Liver (tissue), 3 donors: ENCODE results near the gene PLAC1.

Experiments used
- EGR1 ChIP-seq, 2 donors: IDR thresholded peaks; 2 replicates each; pipeline ENCODE4 v1.6.1; 2016 to 2018; ENCODE audit warnings: antibody characterized with exemption in 2 of 2, low read depth in 2 of 2
- FOXA1 ChIP-seq: IDR thresholded peaks from 2 replicates; pipeline ENCODE4 v1.6.1; 2016; ENCODE audit warnings: antibody characterized with exemption
- GABPA ChIP-seq, 2 donors: IDR thresholded peaks in 1 of 2; conservative IDR thresholded peaks in 1 of 2; 2 replicates each; pipeline ENCODE4 v1.6.1; 2016; ENCODE audit warnings: antibody characterized with exemption in 2 of 2, mild to moderate bottlenecking in 1 of 2, moderate library complexity in 1 of 2
- JUND ChIP-seq, 2 donors: IDR thresholded peaks; 2 replicates each; pipeline ENCODE4 v1.6.1; 2016; ENCODE audit warnings: antibody characterized with exemption in 2 of 2
- RAD21 ChIP-seq, 2 donors: IDR thresholded peaks; 2 replicates each; pipeline ENCODE4 v1.6.1; 2016; ENCODE audit warnings: antibody characterized with exemption in 2 of 2, mild to moderate bottlenecking in 2 of 2
- RXRA ChIP-seq, 2 donors: IDR thresholded peaks; 2 replicates each; pipeline ENCODE4 v1.6.1; 2017 to 2018; ENCODE audit warnings: antibody characterized with exemption in 2 of 2, mild to moderate bottlenecking in 1 of 2
- SP1 ChIP-seq: IDR thresholded peaks from 2 replicates; pipeline ENCODE4 v1.6.1; 2018; ENCODE audit warnings: antibody characterized with exemption, mild to moderate bottlenecking
- TAF1 ChIP-seq: conservative IDR thresholded peaks from 2 replicates; pipeline ENCODE4 v1.6.1; 2016; ENCODE audit warnings: antibody characterized with exemption, mild to moderate bottlenecking
- TF ChIP-seq, protein P1 (sequence below): IDR thresholded peaks from 2 replicates; pipeline ENCODE4 v1.6.1; 2016; ENCODE audit warnings: antibody characterized with exemption
- TF ChIP-seq, protein P2 (sequence below): fragments of 150-350 bp; IDR thresholded peaks from 2 replicates; pipeline ENCODE4 v1.5.1; 2017; ENCODE audit warnings: improper control_type of control experiment, low read depth, low read length; ENCODE audit not compliant: missing input control
- TF ChIP-seq, protein P3 (sequence below): IDR thresholded peaks from 2 replicates; pipeline ENCODE4 v1.6.1; 2016; ENCODE audit warnings: antibody characterized with exemption
- TF ChIP-seq, protein P4 (sequence below): IDR thresholded peaks from 2 replicates; pipeline ENCODE4 v1.6.1; 2016; ENCODE audit warnings: antibody characterized with exemption
- donor health status: healthy.
- donor health status: healthy.

DNA sequence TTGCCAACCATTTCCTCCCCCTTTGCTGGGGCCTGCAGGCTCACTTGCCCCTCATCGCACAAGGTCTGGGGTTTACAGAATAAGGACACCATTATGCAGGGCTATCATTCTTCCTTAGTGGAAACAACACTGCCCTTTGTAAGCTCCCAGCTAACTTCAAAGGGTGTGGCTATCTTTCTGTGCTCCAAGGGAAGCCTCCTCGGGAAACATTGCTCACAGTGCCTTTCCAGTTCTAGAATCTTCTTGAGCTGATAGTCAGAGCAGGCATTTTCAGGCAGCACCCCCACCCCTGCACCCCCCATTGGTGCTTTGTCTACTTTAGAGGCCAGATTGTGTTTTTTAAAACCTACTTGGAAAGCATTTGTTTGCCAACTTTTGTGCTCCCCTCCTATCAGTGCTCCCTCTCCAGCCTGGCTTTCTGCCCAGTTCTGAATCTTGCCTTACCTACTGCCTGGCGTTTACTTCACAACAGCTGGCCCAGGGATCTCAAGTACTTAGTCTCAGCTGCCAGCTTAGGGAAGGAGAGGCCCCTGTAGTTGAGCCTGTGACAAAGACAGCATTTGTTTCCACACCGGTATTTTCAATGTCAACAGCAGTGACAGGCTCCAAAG, 53.5 kb downstream of the PLAC1 start:
- TF ChIP-seq, protein P1, sequence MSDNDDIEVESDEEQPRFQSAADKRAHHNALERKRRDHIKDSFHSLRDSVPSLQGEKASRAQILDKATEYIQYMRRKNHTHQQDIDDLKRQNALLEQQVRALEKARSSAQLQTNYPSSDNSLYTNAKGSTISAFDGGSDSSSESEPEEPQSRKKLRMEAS: no peak
- TF ChIP-seq, protein P2, sequence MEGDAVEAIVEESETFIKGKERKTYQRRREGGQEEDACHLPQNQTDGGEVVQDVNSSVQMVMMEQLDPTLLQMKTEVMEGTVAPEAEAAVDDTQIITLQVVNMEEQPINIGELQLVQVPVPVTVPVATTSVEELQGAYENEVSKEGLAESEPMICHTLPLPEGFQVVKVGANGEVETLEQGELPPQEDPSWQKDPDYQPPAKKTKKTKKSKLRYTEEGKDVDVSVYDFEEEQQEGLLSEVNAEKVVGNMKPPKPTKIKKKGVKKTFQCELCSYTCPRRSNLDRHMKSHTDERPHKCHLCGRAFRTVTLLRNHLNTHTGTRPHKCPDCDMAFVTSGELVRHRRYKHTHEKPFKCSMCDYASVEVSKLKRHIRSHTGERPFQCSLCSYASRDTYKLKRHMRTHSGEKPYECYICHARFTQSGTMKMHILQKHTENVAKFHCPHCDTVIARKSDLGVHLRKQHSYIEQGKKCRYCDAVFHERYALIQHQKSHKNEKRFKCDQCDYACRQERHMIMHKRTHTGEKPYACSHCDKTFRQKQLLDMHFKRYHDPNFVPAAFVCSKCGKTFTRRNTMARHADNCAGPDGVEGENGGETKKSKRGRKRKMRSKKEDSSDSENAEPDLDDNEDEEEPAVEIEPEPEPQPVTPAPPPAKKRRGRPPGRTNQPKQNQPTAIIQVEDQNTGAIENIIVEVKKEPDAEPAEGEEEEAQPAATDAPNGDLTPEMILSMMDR: no peak
- no peak for TF ChIP-seq FOXA1
- TF ChIP-seq RXRA (IDR thresholded peaks at IDR 0.05): no peak
- no peak for TF ChIP-seq RAD21 (IDR thresholded peaks at IDR 0.05)
- no peak for TF ChIP-seq TAF1
- no peak for TF ChIP-seq SP1
- TF ChIP-seq GABPA (IDR thresholded peaks at IDR 0.05 in 1 of 2, conservative IDR thresholded peaks at IDR 0.05 in 1 of 2): no peak
- TF ChIP-seq, protein P3, sequence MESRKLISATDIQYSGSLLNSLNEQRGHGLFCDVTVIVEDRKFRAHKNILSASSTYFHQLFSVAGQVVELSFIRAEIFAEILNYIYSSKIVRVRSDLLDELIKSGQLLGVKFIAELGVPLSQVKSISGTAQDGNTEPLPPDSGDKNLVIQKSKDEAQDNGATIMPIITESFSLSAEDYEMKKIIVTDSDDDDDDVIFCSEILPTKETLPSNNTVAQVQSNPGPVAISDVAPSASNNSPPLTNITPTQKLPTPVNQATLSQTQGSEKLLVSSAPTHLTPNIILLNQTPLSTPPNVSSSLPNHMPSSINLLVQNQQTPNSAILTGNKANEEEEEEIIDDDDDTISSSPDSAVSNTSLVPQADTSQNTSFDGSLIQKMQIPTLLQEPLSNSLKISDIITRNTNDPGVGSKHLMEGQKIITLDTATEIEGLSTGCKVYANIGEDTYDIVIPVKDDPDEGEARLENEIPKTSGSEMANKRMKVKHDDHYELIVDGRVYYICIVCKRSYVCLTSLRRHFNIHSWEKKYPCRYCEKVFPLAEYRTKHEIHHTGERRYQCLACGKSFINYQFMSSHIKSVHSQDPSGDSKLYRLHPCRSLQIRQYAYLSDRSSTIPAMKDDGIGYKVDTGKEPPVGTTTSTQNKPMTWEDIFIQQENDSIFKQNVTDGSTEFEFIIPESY: no peak
- TF ChIP-seq JUND (IDR thresholded peaks at IDR 0.05): no peak
- TF ChIP-seq, protein P4, sequence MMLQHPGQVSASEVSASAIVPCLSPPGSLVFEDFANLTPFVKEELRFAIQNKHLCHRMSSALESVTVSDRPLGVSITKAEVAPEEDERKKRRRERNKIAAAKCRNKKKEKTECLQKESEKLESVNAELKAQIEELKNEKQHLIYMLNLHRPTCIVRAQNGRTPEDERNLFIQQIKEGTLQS: no peak
- TF ChIP-seq EGR1 (IDR thresholded peaks at IDR 0.05; ENCODE audit: low read depth in 2 of 2): no peak
